GM12891 (cell line): ENCODE measurements around the gene CDK6.

Source experiments
- POLR2A ChIP-seq: IDR thresholded peaks from 2 replicates; pipeline ENCODE4 v1.6.1; 2011; ENCODE audit warnings: low read depth, low read length, control low read depth
- POLR2AphosphoS5 ChIP-seq: IDR thresholded peaks from 2 replicates; pipeline ENCODE4 v1.6.1; 2011; ENCODE audit warnings: low read depth, low read length, control low read depth
- SPI1 ChIP-seq: IDR thresholded peaks from 2 replicates; pipeline ENCODE4 v1.6.1; 2011; ENCODE audit warnings: low read depth, low read length, control low read depth

DNA sequence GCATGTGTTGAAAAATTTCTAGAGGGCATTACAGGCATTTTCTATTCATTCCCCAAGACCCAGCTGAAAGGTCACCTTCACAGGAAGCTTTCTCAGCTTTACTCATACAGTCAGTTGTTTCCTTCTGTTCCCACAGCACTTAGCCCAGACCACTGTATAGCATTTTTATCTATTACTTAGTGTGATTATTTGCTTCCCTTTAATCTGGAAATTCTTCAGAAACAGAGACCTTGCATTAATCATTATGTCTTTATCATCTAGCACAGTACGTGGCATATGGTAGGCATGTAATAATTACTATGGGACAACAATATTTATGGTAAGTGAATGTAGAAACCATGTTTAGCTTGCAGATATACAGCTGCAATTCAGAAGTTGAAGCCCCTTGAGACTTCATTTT is 38.2 kb upstream of the CDK6 start:
- no peak for TF ChIP-seq POLR2A
- TF ChIP-seq POLR2AphosphoS5 = no peak
- TF ChIP-seq SPI1 = no peak
